HG02970 (cell line): ENCODE results near the gene ING1.
"Not testable (repeated sequence)": the region's sequence is repeated elsewhere in the genome, so short reads cannot be mapped to it uniquely, and the experiment has no call there.

Experiments
- ATAC-seq: cut with Tn5 transposase; IDR thresholded peaks from one replicate; pipeline ENCODE4 v1.9.1; 2021; ENCODE audit warnings: mild to moderate bottlenecking, moderate library complexity, moderate number of reproducible peaks; ENCODE audit not compliant: unreplicated experiment, low FRiP score

Gene ING1

GRCh38 chr13:110689711-110690110, 23.8 kb upstream of the ING1 start:
- no peak for ATAC-seq

GRCh38 chr13:110690516-110690915, 23.0 kb upstream of the ING1 start:
- ATAC-seq: no peak

- not testable (repeated sequence) for ATAC-seq
These were observed 17.7 kb upstream of the ING1 start for GRCh38 chr13:110695774-110696173.

GRCh38 chr13:110696776-110697175, 16.7 kb upstream of the ING1 start:
- ATAC-seq: no peak

- no peak for ATAC-seq
These were observed 15.7 kb upstream of the ING1 start for GRCh38 chr13:110697842-110698241.

- ATAC-seq: no peak
These were observed 14.8 kb upstream of the ING1 start for GRCh38 chr13:110698689-110699088.

GRCh38 chr13:110699148-110700145, 14.1 kb upstream of the ING1 start:
- no peak for ATAC-seq

GRCh38 chr13:110700186-110700585, 13.3 kb upstream of the ING1 start:
- no peak for ATAC-seq

GRCh38 chr13:110700641-110701040, 12.9 kb upstream of the ING1 start:
- no peak for ATAC-seq

- ATAC-seq: not testable (repeated sequence)
These were observed 12.4 kb upstream of the ING1 start for GRCh38 chr13:110701061-110701460.

- no peak for ATAC-seq
These were observed 11.4 kb upstream of the ING1 start for GRCh38 chr13:110702089-110702488.

GRCh38 chr13:110702591-110703526, 10.6 kb upstream of the ING1 start:
- ATAC-seq: no peak

GRCh38 chr13:110705356-110705825, 8.1 kb upstream of the ING1 start:
- no peak for ATAC-seq

GRCh38 chr13:110705826-110706569, 7.5 kb upstream of the ING1 start, which contains the start of gene CARS2:
Gene CARS2, minus strand, starts transcription at chr13:110706116. Its CDS starts 23 bp downstream, at chr13:110706093.
- ATAC-seq: peak; percentile 89

GRCh38 chr13:110706570-110707372, 6.7 kb upstream of the ING1 start:
- no peak for ATAC-seq

- ATAC-seq: peak; percentile 34
These were observed 1.2 kb upstream of the ING1 start for GRCh38 chr13:110712081-110712848.

- ATAC-seq: peak; percentile 39
These were observed 455 bp upstream of the ING1 start for GRCh38 chr13:110712849-110713641.
